Measurements from ENCODE around the gene VEGFB.

GRCh38 chr11:64287676-64288352 lies 53.4 kb downstream of the VEGFB start:
- TF ChIP-seq TAF1 (IDR thresholded peaks at IDR 0.05; ENCODE audit: borderline replicate concordance, insufficient read depth, low read length): no peak
- no peak for TF ChIP-seq POLR2AphosphoS5 (IDR thresholded peaks at IDR 0.05; ENCODE audit: low read depth, low read length)
- no peak for TF ChIP-seq REST (IDR thresholded peaks at IDR 0.05; ENCODE audit: insufficient read depth in 1 of 2, low read depth in 2 of 2, low read length in 2 of 2)
- TF ChIP-seq SIN3A (IDR thresholded peaks at IDR 0.05; ENCODE audit: borderline replicate concordance, insufficient read depth, low read length): no peak

Data from PFSK-1 (cell line).